AG04450 (cell line): ENCODE measurements around the gene SLC1A7. TPM values are rescaled to one million over a fixed set of nuclear protein-coding genes. Genes with fewer than 3 reads are reported as not detected.

Experiments used
- CTCF ChIA-PET: fragments of 300-600, 350-600 bp; formaldehyde crosslinking; extraction: SDS; loops from one replicate; lab custom pipeline; 2022; ENCODE audit warnings: antibody characterized with exemption, inconsistent platforms; lab: Charles Lee
- POLR2A ChIA-PET: fragments of 350-600 bp; formaldehyde crosslinking; extraction: SDS; loops from one replicate; lab custom pipeline; 2021; ENCODE audit warnings: antibody characterized with exemption, inconsistent platforms; lab: Yijun Ruan, JAX
- DNase-seq: peaks from one replicate; pipeline ENCODE4 v3.0.0-alpha.2; 2011; ENCODE audit warnings: low read depth, low spot score
- H3K27ac ChIP-seq: one replicate; pipeline ENCODE4 v1.5.1; 2012; ENCODE audit warnings: low read depth, low read length, control low read depth
- H3K27me3 ChIP-seq: one replicate; pipeline ENCODE4 v1.6.0; 2012; ENCODE audit warnings: low read length; ENCODE audit not compliant: control insufficient read depth, insufficient read depth
- H3K4me3 ChIP-seq: 2 replicates; pipeline ENCODE4 v1.5.1; 2011; ENCODE audit warnings: mild to moderate bottlenecking, low read depth, low read length, control low read depth
- H3K9me3 ChIP-seq: 2 replicates; pipeline ENCODE4 v1.5.1; 2012; ENCODE audit warnings: low read length; ENCODE audit not compliant: control insufficient read depth, insufficient read depth
- polyA plus RNA-seq: library from polyadenylated mRNA; depleted of rRNA; stranded (reverse); fragments of >200 nt; gene quantifications from 2 replicates; pipeline ENCODE4 v1.2.3, GENCODE V29; 2011
- TF ChIP-seq, protein P1 (sequence below): IDR thresholded peaks from 2 replicates; pipeline ENCODE4 v1.5.1; 2011; ENCODE audit warnings: low read depth, low read length, control low read depth, inconsistent platforms

The SLC1A7 gene
- polyA plus RNA-seq, 1 experiment = 0.11 TPM

DNA sequence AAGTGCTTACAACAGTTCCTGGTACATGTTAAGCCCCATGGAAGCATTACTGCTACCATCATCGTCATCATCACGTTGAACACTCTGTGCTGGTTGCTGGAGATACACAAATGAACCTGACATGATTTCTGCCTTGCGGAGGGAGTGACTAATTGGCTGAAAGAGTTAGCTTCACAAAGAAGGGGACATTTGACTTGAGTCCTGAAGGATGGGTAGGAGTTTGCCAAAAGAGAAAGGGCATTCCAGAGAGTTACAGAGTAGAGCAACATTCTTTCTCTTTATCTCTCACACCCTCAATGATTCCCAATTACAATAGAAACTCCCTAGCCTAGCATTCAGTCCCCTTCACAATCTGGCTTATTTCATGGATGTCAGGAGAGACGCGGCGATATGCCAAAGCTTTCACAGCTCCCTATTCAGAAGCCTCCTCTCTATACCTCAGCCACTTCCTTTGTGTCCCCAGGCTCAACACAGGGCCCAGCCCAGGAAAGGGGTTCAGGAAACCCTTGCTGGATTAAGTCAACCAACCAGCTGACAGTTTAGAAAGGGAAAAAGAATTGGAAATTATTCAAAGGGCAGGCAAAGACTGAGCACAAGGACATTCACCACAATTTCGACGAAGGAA, 38.0 kb downstream of the SLC1A7 start:
- CTCF ChIA-PET = no interaction called here
- POLR2A ChIA-PET = no interaction called here
- DNase-seq = no peak
- H3K27ac ChIP-seq = no peak overlapping the region
- peaks cover 31% of the 10 kb centered on the region for H3K9me3 ChIP-seq
- no peak overlapping the region for H3K4me3 ChIP-seq
- H3K27me3 ChIP-seq = no peaks in the 10 kb centered on the region
- TF ChIP-seq, protein P1, sequence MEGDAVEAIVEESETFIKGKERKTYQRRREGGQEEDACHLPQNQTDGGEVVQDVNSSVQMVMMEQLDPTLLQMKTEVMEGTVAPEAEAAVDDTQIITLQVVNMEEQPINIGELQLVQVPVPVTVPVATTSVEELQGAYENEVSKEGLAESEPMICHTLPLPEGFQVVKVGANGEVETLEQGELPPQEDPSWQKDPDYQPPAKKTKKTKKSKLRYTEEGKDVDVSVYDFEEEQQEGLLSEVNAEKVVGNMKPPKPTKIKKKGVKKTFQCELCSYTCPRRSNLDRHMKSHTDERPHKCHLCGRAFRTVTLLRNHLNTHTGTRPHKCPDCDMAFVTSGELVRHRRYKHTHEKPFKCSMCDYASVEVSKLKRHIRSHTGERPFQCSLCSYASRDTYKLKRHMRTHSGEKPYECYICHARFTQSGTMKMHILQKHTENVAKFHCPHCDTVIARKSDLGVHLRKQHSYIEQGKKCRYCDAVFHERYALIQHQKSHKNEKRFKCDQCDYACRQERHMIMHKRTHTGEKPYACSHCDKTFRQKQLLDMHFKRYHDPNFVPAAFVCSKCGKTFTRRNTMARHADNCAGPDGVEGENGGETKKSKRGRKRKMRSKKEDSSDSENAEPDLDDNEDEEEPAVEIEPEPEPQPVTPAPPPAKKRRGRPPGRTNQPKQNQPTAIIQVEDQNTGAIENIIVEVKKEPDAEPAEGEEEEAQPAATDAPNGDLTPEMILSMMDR = no peak

DNA sequence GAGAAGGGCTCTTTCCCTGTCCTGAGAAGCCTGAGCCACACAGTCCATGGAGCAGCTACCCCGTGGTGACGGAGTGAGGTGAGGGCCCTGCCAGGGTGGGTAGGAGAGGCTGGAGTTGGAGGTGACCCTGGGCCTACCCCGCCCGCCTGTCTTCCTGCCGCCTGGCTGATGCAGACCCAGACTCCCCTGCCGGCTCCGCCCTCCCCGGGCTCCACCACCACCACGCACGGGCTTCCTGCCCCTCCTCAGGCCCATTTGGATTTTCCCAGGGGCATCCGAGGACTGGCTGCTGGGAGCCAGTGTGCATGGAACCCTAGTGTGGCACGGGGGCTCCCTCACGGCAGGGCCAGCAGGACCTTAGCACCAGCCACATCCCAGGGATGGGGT, 47.9 kb downstream of the SLC1A7 start:
- CTCF ChIA-PET = no interaction called here

DNA sequence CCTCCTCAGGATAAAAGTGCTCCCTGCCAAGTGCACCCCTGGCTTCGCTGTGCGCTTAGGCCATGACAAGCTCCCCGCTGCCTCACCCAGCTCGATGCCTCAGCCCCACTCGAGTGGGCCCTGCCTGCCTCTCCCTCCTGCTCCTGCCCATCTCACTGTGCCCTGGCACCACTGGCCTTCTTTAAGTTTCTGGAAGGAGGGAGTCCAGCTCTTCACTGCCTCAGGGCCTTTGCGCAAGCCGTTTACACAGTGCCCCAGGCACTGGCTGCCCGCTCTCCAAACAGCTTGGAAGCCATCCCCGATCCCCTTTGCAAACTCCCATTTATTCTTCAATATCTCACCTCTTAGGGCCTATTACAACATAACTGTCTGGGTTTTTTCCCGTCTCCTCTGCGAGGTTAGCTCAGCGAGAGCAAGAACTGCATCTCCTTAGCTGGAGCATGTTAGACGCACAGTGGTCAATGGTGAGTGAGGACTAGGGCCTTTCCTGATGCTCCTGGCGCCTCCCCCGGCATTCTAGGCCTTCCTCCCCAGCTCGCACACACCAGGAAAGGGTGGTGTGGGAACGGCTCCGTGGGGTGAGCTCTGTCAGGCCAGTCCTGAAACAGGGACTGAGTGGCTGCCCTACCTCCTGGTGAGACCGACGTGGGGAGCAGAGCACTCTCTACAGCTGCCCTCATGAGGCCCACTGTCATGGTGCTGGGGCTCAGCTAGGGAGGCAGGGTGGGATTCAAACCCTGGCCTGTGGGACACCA, 48.5 kb downstream of the SLC1A7 start:
- Histone ChIP-seq H3K27ac (peak overlapping the region; percentile 2), H3K9me3 (peaks cover 34% of the 10 kb centered on the region), H3K27me3 (no peaks in the 10 kb centered on the region), H3K4me3 (no peak overlapping the region)
- ChIA-PET POLR2A (no interaction called here), CTCF (no interaction called here)
- DNase-seq = no peak
- TF ChIP-seq, protein P1 = no peak

More for the DNA sequence above, 47.9 kb downstream of the SLC1A7 start:
- no peak overlapping the region for H3K4me3 ChIP-seq
- POLR2A ChIA-PET = no interaction called here
- H3K27me3 ChIP-seq = no peaks in the 10 kb centered on the region
- TF ChIP-seq, protein P1 = no peak
- no peak overlapping the region for H3K27ac ChIP-seq
- peaks cover 39% of the 10 kb centered on the region for H3K9me3 ChIP-seq
- no peak for DNase-seq

DNA sequence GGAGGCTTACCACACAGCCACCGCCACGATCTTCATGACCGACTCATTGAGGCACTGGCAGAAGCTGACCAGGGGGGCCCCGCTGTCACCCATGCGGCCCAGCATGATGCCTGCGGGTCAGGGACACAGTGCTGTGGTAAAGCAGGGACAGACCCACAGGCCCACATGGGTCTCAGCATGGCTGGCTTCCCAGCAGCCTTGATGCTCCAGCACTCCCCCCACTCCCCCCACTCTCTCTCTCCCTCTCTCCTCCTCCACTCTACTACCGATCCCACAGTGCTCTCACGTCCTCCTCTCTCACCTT, 49.0 kb downstream of the SLC1A7 start:
- DNase-seq = no peak
- CTCF ChIA-PET = no interaction called here
- POLR2A ChIA-PET = no interaction called here
- Histone ChIP-seq H3K27me3 (no peaks in the 10 kb centered on the region), H3K9me3 (peaks cover 28% of the 10 kb centered on the region), H3K4me3 (no peak overlapping the region), H3K27ac (no peak overlapping the region)
- TF ChIP-seq, protein P1 = no peak
